Mesendoderm (in vitro differentiated cells): ENCODE results near the gene ARHGAP28.
A peak's percentile ranks its signal among the peaks of the same experiment; 100 is the strongest.
"Not testable (repeated sequence)": the region's sequence is repeated elsewhere in the genome, so short reads cannot be mapped to it uniquely, and the experiment has no call there.

ENCODE experiments used
- DNase-seq: peaks from one replicate; pipeline ENCODE4 v3.0.0; 2013
- H2AK5ac ChIP-seq: 2 replicates; pipeline ENCODE4 v1.6.1; 2013; ENCODE audit warnings: low read length, inconsistent platforms
- H2BK120ac ChIP-seq: 2 replicates; pipeline ENCODE4 v1.6.1; 2013; ENCODE audit warnings: low read depth, mild to moderate bottlenecking, low read length, moderate library complexity, mixed read lengths
- H2BK15ac ChIP-seq: replicated peaks from 2 replicates; pipeline ENCODE4 v1.6.1; 2013; ENCODE audit warnings: low read depth, mild to moderate bottlenecking, moderate library complexity
- H2BK5ac ChIP-seq: 2 replicates; pipeline ENCODE4 v1.6.1; 2013; ENCODE audit warnings: low read length, inconsistent platforms
- H3K18ac ChIP-seq: 2 replicates; pipeline ENCODE4 v1.6.1; 2013; ENCODE audit warnings: mild to moderate bottlenecking, low read length, mixed read lengths
- H3K23ac ChIP-seq: one replicate; pipeline ENCODE4 v1.6.1; 2013; ENCODE audit warnings: low read length
- H3K27ac ChIP-seq: 2 replicates; pipeline ENCODE4 v1.5.1; 2013; ENCODE audit warnings: low read depth, mild to moderate bottlenecking, inconsistent platforms, low read length, moderate library complexity
- H3K27me3 ChIP-seq: 2 replicates; pipeline ENCODE4 v1.6.1; 2013; ENCODE audit warnings: low read length, control low read depth, mild to moderate bottlenecking, inconsistent platforms; ENCODE audit not compliant: insufficient read depth, poor library complexity
- H3K36me3 ChIP-seq: 2 replicates; pipeline ENCODE4 v1.6.1; 2013; ENCODE audit warnings: low read length, inconsistent platforms; ENCODE audit not compliant: control insufficient read depth, insufficient read depth
- H3K4ac ChIP-seq: one replicate; pipeline ENCODE4 v1.6.1; 2013; ENCODE audit warnings: low read depth, mild to moderate bottlenecking, low read length, moderate library complexity
- H3K4me1 ChIP-seq: 2 replicates; pipeline ENCODE4 v1.6.1; 2013; ENCODE audit warnings: low read depth, low read length, inconsistent platforms; ENCODE audit not compliant: control insufficient read depth
- H3K4me2 ChIP-seq: 2 replicates; pipeline ENCODE4 v1.6.1; 2013; ENCODE audit warnings: low read length
- H3K4me3 ChIP-seq: 2 replicates; pipeline ENCODE4 v1.5.1; 2013; ENCODE audit warnings: mild to moderate bottlenecking, low read length
- H3K56ac ChIP-seq: one replicate; pipeline ENCODE4 v1.6.1; 2013; ENCODE audit warnings: low read length
- H3K79me1 ChIP-seq: 2 replicates; pipeline ENCODE4 v1.6.1; 2013; ENCODE audit warnings: low read length, inconsistent platforms
- H3K79me2 ChIP-seq: 2 replicates; pipeline ENCODE4 v1.6.1; 2013; ENCODE audit warnings: mild to moderate bottlenecking, low read length; ENCODE audit not compliant: control insufficient read depth, insufficient read depth
- H3K9ac ChIP-seq: 2 replicates; pipeline ENCODE4 v1.6.1; 2013; ENCODE audit warnings: low read length, inconsistent platforms
- H4K5ac ChIP-seq: one replicate; pipeline ENCODE4 v1.6.1; 2013; ENCODE audit warnings: low read length
- H4K8ac ChIP-seq: one replicate; pipeline ENCODE4 v1.6.1; 2013; ENCODE audit warnings: low read depth, mild to moderate bottlenecking, control low read depth, low read length, moderate library complexity
- WGBS: extraction: QIAGEN DNeasy Blood & Tissue Kit; methylation state at CpG from one replicate; pipeline ENCODE4 v1.1.7; 2013; ENCODE audit warnings: low lambda C conversion rate, missing lambda C conversion rate; ENCODE audit not compliant: insufficient coverage; ENCODE audit errors: extremely low coverage; 5-methylcytosine and 5-hydroxymethylcytosine counted together

ARHGAP28 gene

GRCh38 chr18:6845521-6845920, 116.0 kb downstream of the ARHGAP28 start:
- not testable (repeated sequence) for H3K56ac ChIP-seq, H3K79me1 ChIP-seq, H3K9ac ChIP-seq, H2BK5ac ChIP-seq, H4K5ac ChIP-seq, H3K4me2 ChIP-seq, H3K36me3 ChIP-seq, H4K8ac ChIP-seq, H2BK120ac ChIP-seq, H3K4me3 ChIP-seq, H3K79me2 ChIP-seq, H2AK5ac ChIP-seq, H3K27ac ChIP-seq, DNase-seq, H3K4ac ChIP-seq, H3K18ac ChIP-seq, H3K4me1 ChIP-seq, H2BK15ac ChIP-seq, H3K23ac ChIP-seq, H3K27me3 ChIP-seq
- WGBS, result no CpG with 5 or more reads among the region's 1 CpG

GRCh38 chr18:6850396-6850795, 120.9 kb downstream of the ARHGAP28 start:
- Histone ChIP-seq H3K18ac (no peak overlapping the region), H4K8ac (no peak overlapping the region), H3K79me2 (no peaks in the 10 kb centered on the region), H4K5ac (no peak overlapping the region), H3K9ac (no peak overlapping the region), H3K4me1 (no peaks in the 10 kb centered on the region), H3K4me2 (no peak overlapping the region), H3K56ac (no peak overlapping the region), H2AK5ac (no peak overlapping the region), H3K23ac (no peak overlapping the region), H3K36me3 (no peaks in the 10 kb centered on the region), H3K4me3 (no peak overlapping the region), H3K79me1 (no peaks in the 10 kb centered on the region), H2BK15ac (no peak overlapping the region), H2BK5ac (no peak overlapping the region), H3K27me3 (no peaks in the 10 kb centered on the region), H3K4ac (no peak overlapping the region), H3K27ac (no peak overlapping the region), H2BK120ac (no peak overlapping the region)
- WGBS, result no CpG with 5 or more reads among the region's 1 CpG
- no peak for DNase-seq

GRCh38 chr18:6851480-6851879, 122.0 kb downstream of the ARHGAP28 start:
- Histone ChIP-seq H3K9ac (no peak overlapping the region), H3K4ac (no peak overlapping the region), H3K36me3 (no peaks in the 10 kb centered on the region), H2BK5ac (no peak overlapping the region), H3K4me1 (no peaks in the 10 kb centered on the region), H2BK15ac (no peak overlapping the region), H3K27ac (no peak overlapping the region), H2BK120ac (no peak overlapping the region), H3K79me1 (no peaks in the 10 kb centered on the region), H3K56ac (no peak overlapping the region), H3K4me2 (no peak overlapping the region), H4K8ac (no peak overlapping the region), H4K5ac (no peak overlapping the region), H3K23ac (no peak overlapping the region), H3K27me3 (no peaks in the 10 kb centered on the region), H3K4me3 (no peak overlapping the region), H3K18ac (no peak overlapping the region), H3K79me2 (no peaks in the 10 kb centered on the region), H2AK5ac (no peak overlapping the region)
- DNase-seq, result no peak
- WGBS, result no CpG with 5 or more reads among the region's 2 CpGs

- no peak overlapping the region for H2AK5ac ChIP-seq
- no peak overlapping the region for H2BK15ac ChIP-seq
- H3K79me1 ChIP-seq, result no peaks in the 10 kb centered on the region
- no peak overlapping the region for H3K27ac ChIP-seq
- H3K79me2 ChIP-seq, result no peaks in the 10 kb centered on the region
- no peak overlapping the region for H3K56ac ChIP-seq
- no peak overlapping the region for H3K4me3 ChIP-seq
- H3K18ac ChIP-seq, result no peak overlapping the region
- no peak overlapping the region for H3K4ac ChIP-seq
- no peak overlapping the region for H4K8ac ChIP-seq
- H3K36me3 ChIP-seq, result no peaks in the 10 kb centered on the region
- no peak for DNase-seq
- no CpG with 5 or more reads among the region's 7 CpGs for WGBS
- no peak overlapping the region for H2BK120ac ChIP-seq
- H2BK5ac ChIP-seq, result no peak overlapping the region
- H3K9ac ChIP-seq, result no peak overlapping the region
- peaks cover 5% of the 10 kb centered on the region for H3K4me1 ChIP-seq
- no peak overlapping the region for H4K5ac ChIP-seq
- no peaks in the 10 kb centered on the region for H3K27me3 ChIP-seq
- no peak overlapping the region for H3K23ac ChIP-seq
- H3K4me2 ChIP-seq, result no peak overlapping the region
These were observed 125.3 kb downstream of the ARHGAP28 start for GRCh38 chr18:6854811-6855210.

GRCh38 chr18:6855767-6856166, 126.3 kb downstream of the ARHGAP28 start:
- Histone ChIP-seq H3K18ac (no peak overlapping the region), H3K27ac (no peak overlapping the region), H3K4me3 (no peak overlapping the region), H3K9ac (no peak overlapping the region), H3K4ac (no peak overlapping the region), H4K8ac (no peak overlapping the region), H2BK15ac (no peak overlapping the region), H2AK5ac (no peak overlapping the region), H3K27me3 (no peaks in the 10 kb centered on the region), H2BK5ac (no peak overlapping the region), H4K5ac (no peak overlapping the region), H3K79me1 (no peaks in the 10 kb centered on the region), H3K36me3 (no peaks in the 10 kb centered on the region), H3K79me2 (no peaks in the 10 kb centered on the region), H3K23ac (no peak overlapping the region), H3K56ac (no peak overlapping the region), H3K4me1 (peaks cover 5% of the 10 kb centered on the region), H3K4me2 (no peak overlapping the region), H2BK120ac (no peak overlapping the region)
- no peak for DNase-seq
- WGBS, result no CpG with 5 or more reads among the region's 12 CpGs

- DNase-seq, result peak; percentile 42
- Histone ChIP-seq H3K4me1 (peaks cover 12% of the 10 kb centered on the region), H3K9ac (no peak overlapping the region), H3K79me2 (no peaks in the 10 kb centered on the region), H4K5ac (no peak overlapping the region), H2AK5ac (no peak overlapping the region), H3K4me2 (no peak overlapping the region), H3K36me3 (no peaks in the 10 kb centered on the region), H4K8ac (no peak overlapping the region), H2BK15ac (no peak overlapping the region), H3K27me3 (no peaks in the 10 kb centered on the region), H3K79me1 (no peaks in the 10 kb centered on the region), H3K4me3 (no peak overlapping the region), H2BK5ac (no peak overlapping the region), H3K56ac (no peak overlapping the region), H3K4ac (no peak overlapping the region), H2BK120ac (no peak overlapping the region), H3K18ac (no peak overlapping the region), H3K27ac (no peak overlapping the region), H3K23ac (no peak overlapping the region)
- WGBS, result no CpG with 5 or more reads among the region's 12 CpGs
These were observed 127.8 kb downstream of the ARHGAP28 start for GRCh38 chr18:6857300-6857699.
